ENCODE measurements around the gene MEGF8.

The MEGF8 gene

DNA sequence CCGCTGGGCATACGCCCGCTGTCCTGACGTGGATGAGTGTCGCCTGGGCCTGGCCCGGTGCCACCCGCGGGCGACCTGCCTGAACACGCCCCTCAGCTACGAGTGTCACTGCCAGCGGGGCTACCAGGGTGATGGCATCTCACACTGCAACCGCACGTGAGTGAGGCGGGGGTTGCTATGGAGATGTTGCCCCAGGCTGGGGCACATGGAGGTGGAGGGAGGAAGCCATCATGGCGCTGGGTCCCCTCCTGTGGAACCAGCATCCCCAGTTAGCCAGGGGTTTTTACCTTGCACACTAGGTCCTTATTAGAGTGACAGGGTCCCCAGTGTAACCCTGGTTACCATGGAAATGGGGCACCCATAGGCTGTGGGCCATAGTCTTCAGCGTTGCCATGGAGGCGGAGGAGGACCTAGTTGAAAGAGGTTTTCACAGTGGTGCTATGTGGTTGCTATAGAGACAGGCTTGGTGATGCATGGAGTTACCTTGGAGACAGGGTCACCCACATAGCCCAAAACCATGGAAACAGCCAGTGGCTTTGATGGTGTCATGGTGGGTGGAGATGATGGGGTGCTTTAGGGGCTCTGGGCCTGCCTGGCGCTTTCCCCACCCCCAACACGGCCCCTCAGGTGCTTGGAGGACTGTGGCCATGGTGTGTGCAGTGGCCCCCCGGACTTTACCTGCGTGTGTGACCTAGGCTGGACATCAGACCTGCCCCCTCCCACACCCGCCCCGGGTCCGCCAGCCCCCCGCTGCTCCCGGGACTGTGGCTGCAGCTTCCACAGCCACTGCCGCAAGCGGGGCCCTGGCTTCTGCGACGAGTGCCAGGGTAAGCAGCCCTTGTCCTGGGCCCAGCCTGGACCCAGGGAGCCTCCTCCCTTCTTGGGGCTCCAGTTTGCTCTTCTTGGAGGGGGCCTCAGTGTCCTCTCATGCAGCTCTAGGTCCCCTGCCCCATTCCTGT is 27.1 kb downstream of the MEGF8 start:
- in situ Hi-C loops (cut with MboI; ENCODE audit: low sequenced_read_pairs): no loop called here

GRCh38 chr19:42353341-42354015 is 28.0 kb downstream of the MEGF8 start:
- in situ Hi-C loops (cut with MboI; ENCODE audit: low sequenced_read_pairs): no loop called here

GRCh38 chr19:42355896-42356295 is 30.5 kb downstream of the MEGF8 start:
- in situ Hi-C loops (cut with MboI; ENCODE audit: low sequenced_read_pairs): no loop called here

DNA sequence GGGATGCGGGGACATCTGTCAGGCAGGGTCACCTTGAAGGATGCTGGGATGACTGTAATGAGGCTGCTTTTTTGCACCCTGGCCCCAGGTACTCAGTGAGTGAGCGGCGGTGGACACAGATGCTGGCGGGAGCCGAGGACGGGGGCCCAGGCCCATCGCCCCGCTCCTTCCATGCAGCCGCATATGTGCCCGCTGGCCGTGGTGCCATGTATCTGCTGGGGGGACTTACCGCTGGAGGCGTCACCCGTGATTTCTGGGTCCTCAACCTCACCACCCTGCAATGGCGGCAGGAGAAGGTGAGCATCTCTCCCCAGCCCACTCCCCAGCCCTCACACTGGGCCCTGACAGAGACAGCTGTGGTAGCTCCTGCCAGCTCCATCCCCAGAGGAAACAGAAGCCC is 31.3 kb downstream of the MEGF8 start:
- in situ Hi-C loops (cut with MboI; ENCODE audit: low sequenced_read_pairs): no loop called here

- in situ Hi-C loops (cut with MboI; ENCODE audit: low sequenced_read_pairs): no loop called here
Observed at GRCh38 chr19:42357290-42357689, 31.9 kb downstream of the MEGF8 start.

- in situ Hi-C loops (cut with MboI; ENCODE audit: low sequenced_read_pairs): no loop called here
Observed at GRCh38 chr19:42360787-42361544, 35.5 kb downstream of the MEGF8 start.

DNA sequence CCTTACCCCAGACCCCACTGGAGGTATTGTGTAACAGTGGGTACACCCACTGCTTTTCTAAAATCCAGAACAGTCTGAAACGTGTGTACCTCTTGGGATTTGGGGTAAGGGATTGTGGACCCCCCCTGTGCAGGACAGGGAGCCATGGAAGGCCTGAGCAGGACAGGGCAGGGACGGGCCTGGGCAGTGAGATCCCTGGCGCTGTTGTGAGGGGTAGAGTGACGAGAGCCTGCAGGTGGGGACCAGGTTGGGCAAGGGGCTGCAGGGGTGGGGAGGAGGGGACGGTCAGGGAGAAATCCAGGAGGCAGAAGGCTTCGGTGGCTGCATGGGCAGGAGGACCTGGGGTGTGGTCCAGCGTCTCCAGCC is 36.1 kb downstream of the MEGF8 start:
- in situ Hi-C loops (cut with MboI; ENCODE audit: low sequenced_read_pairs): no loop called here

DNA sequence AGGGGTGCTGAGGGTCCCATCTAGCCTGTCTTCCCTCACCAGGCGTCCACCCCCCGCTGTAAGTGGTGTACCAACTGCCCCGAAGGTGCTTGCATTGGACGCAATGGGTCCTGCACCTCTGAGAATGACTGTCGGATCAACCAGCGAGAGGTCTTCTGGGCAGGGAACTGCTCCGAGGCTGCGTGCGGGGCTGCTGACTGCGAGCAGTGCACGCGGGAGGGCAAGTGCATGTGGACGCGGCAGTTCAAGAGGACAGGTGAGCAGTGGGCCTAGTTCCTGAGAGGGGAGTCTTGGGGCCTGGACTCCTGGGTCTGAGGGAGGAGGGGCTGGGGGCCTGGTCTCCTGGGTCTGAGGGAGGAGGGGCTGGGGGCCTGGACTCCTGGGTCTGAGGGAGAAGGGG is 36.9 kb downstream of the MEGF8 start:
- in situ Hi-C loops (cut with MboI; ENCODE audit: low sequenced_read_pairs): no loop called here

GRCh38 chr19:42362891-42363440 is 37.5 kb downstream of the MEGF8 start:
- in situ Hi-C loops (cut with MboI; ENCODE audit: low sequenced_read_pairs): no loop called here

GRCh38 chr19:42363614-42364346 is 38.3 kb downstream of the MEGF8 start:
- in situ Hi-C loops (cut with MboI; ENCODE audit: low sequenced_read_pairs): no loop called here

DNA sequence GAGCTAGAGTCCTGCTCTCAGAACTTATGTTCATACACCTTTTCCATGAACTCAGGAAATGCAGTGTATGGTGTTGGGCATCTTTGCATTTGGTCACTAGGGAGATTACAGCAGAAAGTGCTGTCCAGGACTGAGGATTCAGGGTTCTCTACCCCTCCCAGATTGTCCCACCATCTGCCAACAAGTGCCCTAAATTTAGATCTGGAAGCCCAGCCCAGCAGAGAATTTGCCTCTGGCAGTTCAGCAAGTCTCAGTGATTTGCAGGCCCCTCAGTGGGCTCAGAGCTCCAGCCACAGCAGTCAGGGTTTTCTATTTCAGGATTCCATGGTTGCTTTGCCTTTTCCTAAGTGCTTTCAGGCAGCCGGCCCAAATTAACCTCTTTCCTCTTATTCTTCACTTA is 41.2 kb downstream of the MEGF8 start:
- in situ Hi-C loops (cut with MboI; ENCODE audit: low sequenced_read_pairs): no loop called here

GRCh38 chr19:42367929-42368328 is 42.5 kb downstream of the MEGF8 start:
- in situ Hi-C loops (cut with MboI; ENCODE audit: low sequenced_read_pairs): no loop called here

GRCh38 chr19:42368360-42368759 is 42.9 kb downstream of the MEGF8 start:
- in situ Hi-C loops (cut with MboI; ENCODE audit: low sequenced_read_pairs): no loop called here

- in situ Hi-C loops (cut with MboI; ENCODE audit: low sequenced_read_pairs): no loop called here
Observed at GRCh38 chr19:42368765-42369164, 43.3 kb downstream of the MEGF8 start.

DNA sequence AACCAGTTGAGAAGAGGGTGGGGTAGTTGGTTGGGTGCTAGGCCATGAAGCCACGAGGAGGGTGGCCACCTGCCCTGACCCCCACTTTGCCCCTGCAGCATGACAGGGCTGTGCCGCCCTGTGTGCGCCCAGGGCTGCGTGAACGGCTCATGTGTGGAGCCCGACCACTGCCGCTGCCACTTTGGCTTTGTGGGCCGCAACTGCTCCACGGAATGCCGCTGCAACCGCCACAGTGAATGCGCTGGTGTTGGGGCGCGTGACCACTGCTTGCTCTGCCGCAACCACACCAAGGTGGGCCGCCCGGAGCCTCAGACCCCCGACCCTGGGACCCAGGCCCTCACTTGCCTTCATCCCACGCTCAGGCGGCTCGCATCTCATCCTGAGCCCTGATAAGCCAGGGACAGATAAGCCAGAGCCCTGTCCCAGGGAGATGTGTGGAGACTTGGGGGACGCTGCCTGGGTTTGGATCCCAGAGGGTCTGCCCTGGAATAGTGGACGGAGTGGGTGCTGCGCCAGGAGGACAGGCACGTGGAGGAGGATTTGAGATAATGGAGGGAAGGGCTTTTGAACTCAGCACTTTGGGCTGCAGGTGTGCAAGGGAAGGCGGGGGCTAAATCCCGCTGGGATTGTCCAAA is 44.1 kb downstream of the MEGF8 start:
- in situ Hi-C loops (cut with MboI; ENCODE audit: low sequenced_read_pairs): no loop called here

DNA sequence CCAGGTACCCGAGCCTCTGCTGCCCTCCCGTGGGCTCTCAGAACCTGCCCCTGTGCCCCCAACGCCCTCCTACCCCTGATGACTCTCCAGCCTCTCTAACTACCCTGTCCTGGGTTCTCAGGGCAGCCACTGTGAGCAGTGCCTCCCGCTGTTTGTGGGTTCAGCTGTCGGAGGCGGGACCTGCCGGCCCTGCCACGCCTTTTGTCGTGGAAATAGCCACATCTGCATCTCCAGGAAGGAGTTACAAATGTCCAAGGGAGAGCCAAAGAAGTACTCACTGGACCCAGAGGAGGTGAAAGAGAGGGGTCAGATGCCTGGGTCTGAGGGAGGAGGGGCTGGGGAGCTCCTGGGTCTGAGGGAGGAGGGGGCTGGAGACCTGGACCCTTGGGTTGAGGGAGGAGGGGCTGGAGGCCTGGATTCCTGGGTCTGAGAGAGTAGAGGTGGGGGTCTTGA is 44.7 kb downstream of the MEGF8 start:
- in situ Hi-C loops (cut with MboI; ENCODE audit: low sequenced_read_pairs): no loop called here

DNA sequence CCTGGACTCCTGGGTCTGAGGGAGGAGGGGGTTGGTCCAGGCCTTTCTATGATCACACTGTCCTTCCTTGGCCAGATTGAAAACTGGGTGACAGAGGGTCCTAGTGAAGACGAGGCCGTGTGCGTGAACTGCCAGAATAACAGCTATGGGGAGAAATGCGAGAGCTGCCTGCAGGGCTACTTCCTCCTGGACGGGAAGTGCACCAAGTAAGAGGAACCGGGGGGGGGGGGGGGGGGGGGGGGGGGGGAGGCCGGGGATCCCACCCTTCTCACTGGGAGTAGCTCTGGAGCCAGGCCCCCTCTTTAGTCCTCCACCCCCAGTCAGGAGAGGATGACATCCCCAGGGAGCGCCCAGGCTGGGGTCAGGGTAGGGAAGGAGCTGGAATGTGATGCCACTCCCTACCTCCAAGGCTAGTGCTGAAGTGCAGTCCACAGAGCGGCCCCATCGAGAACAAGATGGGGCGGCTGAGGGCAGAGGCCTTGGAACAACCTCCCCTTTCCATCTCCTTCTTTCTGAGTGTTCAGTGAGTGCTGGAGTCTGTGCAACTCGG is 45.3 kb downstream of the MEGF8 start:
- in situ Hi-C loops (cut with MboI; ENCODE audit: low sequenced_read_pairs): no loop called here

DNA sequence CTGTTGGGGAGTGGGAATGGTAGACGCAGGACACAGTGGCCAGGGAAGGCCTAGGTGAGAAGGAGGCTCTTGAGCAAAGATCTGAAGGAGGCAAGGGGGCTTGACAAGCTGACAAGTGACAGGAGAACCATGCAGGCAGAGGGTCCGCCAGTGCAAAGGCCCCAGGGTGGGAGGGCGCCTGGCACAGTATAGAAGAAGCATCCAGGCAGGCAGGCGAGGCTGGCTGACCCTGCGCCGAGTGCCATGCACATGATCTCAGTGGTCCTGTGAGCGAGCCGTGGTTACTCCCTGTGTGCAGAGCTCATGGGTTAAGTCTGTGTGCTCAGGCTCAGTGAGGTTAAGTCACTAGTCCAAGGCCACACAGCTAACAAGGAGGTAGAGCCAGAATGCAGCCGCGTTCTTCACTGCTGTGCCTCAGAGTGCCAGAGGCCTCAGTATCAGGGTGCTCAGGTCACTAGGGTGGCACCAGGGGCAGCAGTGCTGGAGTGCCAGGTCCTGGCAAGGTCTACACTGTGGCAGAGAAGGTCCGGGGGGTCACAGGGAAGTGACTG is 49.5 kb downstream of the MEGF8 start:
- in situ Hi-C loops (cut with MboI; ENCODE audit: low sequenced_read_pairs): no loop called here

DNA sequence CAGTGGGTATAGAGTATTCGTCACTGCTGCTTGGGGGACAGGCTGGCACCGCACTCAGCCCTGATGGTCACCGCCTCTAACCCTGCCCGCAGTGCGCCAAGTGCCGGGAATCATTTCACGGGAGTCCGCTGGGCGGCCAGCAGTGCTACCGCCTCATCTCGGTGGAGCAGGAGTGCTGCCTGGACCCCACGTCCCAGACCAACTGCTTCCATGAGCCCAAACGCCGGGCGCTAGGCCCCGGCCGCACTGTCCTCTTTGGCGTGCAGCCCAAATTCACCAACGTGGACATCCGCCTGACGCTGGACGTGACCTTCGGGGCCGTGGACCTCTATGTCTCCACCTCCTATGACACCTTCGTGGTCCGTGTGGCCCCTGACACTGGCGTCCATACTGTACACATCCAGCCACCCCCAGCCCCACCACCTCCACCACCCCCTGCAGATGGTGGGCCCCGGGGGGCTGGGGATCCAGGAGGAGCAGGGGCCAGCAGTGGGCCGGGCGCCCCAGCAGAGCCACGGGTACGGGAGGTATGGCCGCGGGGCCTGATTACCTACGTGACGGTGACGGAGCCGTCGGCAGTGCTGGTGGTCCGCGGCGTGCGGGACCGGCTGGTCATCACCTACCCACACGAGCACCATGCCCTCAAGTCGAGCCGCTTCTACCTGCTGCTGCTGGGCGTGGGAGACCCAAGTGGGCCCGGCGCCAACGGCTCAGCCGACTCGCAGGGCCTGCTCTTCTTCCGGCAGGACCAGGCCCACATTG is 50.2 kb downstream of the MEGF8 start:
- in situ Hi-C loops (cut with MboI; ENCODE audit: low sequenced_read_pairs): no loop called here
